ENCODE data around the gene SRXN1.

The SRXN1 gene

GRCh38 chr20:638579-638978, 14.4 kb downstream of the SRXN1 start:
- H3K27ac ChIP-seq = no peak overlapping the region
- no peak for TF ChIP-seq FOXP2 (optimal IDR thresholded peaks at IDR 0.05; ENCODE audit: control extremely low read depth, extremely low read length, insufficient read depth)
- TF ChIP-seq EZH2 (IDR thresholded peaks at IDR 0.05) = no peak
- no peak for TF ChIP-seq POLR2AphosphoS5 (IDR thresholded peaks at IDR 0.05; ENCODE audit: borderline replicate concordance, low read depth, low read length)

GRCh38 chr20:637559-637958, 15.4 kb downstream of the SRXN1 start:
- Histone ChIP-seq H3K4me3 (no peak overlapping the region), H3K36me3 (ENCODE audit: insufficient read depth, low read length) (no peaks in the 10 kb centered on the region), H3K9me3 (ENCODE audit: low read depth, low read length) (no peaks in the 10 kb centered on the region), H3K9ac (ENCODE audit: insufficient read length) (no peak overlapping the region), H3K27ac (no peak overlapping the region)
- no peak for DNase-seq (ENCODE audit: low read depth, low spot score)
- TF ChIP-seq EZH2 (IDR thresholded peaks at IDR 0.05) (no peak), FOXP2 (optimal IDR thresholded peaks at IDR 0.05; ENCODE audit: control extremely low read depth, extremely low read length, insufficient read depth) (no peak), POLR2AphosphoS5 (IDR thresholded peaks at IDR 0.05; ENCODE audit: borderline replicate concordance, low read depth, low read length) (no peak)

More at GRCh38 chr20:638579-638978, 14.4 kb downstream of the SRXN1 start:
- no peaks in the 10 kb centered on the region for H3K36me3 ChIP-seq (ENCODE audit: insufficient read depth, low read length)
- H3K9ac ChIP-seq (ENCODE audit: insufficient read length) = no peak overlapping the region
- DNase-seq (ENCODE audit: low read depth, low spot score) = no peak
- no peak overlapping the region for H3K4me3 ChIP-seq
- H3K9me3 ChIP-seq (ENCODE audit: low read depth, low read length) = no peaks in the 10 kb centered on the region

- H3K4me3 ChIP-seq = no peak overlapping the region
- no peak for DNase-seq (ENCODE audit: low read depth, low spot score)
- no peak for TF ChIP-seq POLR2AphosphoS5 (IDR thresholded peaks at IDR 0.05; ENCODE audit: borderline replicate concordance, low read depth, low read length)
- no peak for TF ChIP-seq EZH2 (IDR thresholded peaks at IDR 0.05)
- no peak for TF ChIP-seq FOXP2 (optimal IDR thresholded peaks at IDR 0.05; ENCODE audit: control extremely low read depth, extremely low read length, insufficient read depth)
- no peak overlapping the region for H3K9ac ChIP-seq (ENCODE audit: insufficient read length)
- no peak overlapping the region for H3K27ac ChIP-seq
- no peaks in the 10 kb centered on the region for H3K9me3 ChIP-seq (ENCODE audit: low read depth, low read length)
- no peaks in the 10 kb centered on the region for H3K36me3 ChIP-seq (ENCODE audit: insufficient read depth, low read length)
Measured at GRCh38 chr20:635893-636338, 17.1 kb downstream of the SRXN1 start.

GRCh38 chr20:635028-635892, 17.7 kb downstream of the SRXN1 start:
- TF ChIP-seq POLR2AphosphoS5 (IDR thresholded peaks at IDR 0.05; ENCODE audit: borderline replicate concordance, low read depth, low read length) (no peak), FOXP2 (optimal IDR thresholded peaks at IDR 0.05; ENCODE audit: control extremely low read depth, extremely low read length, insufficient read depth) (no peak), EZH2 (IDR thresholded peaks at IDR 0.05) (no peak)
- Histone ChIP-seq H3K36me3 (ENCODE audit: insufficient read depth, low read length) (no peaks in the 10 kb centered on the region), H3K9me3 (ENCODE audit: low read depth, low read length) (no peaks in the 10 kb centered on the region)

GRCh38 chr20:634148-634925, 18.7 kb downstream of the SRXN1 start:
- no peak overlapping the region for H3K9ac ChIP-seq (ENCODE audit: insufficient read length)
- no peak for TF ChIP-seq EZH2 (IDR thresholded peaks at IDR 0.05)
- TF ChIP-seq POLR2AphosphoS5 (IDR thresholded peaks at IDR 0.05; ENCODE audit: borderline replicate concordance, low read depth, low read length) = no peak
- no peak for TF ChIP-seq FOXP2 (optimal IDR thresholded peaks at IDR 0.05; ENCODE audit: control extremely low read depth, extremely low read length, insufficient read depth)
- DNase-seq (ENCODE audit: low read depth, low spot score) = no peak
- no peaks in the 10 kb centered on the region for H3K9me3 ChIP-seq (ENCODE audit: low read depth, low read length)
- no peaks in the 10 kb centered on the region for H3K36me3 ChIP-seq (ENCODE audit: insufficient read depth, low read length)
- no peak overlapping the region for H3K27ac ChIP-seq
- H3K4me3 ChIP-seq = no peak overlapping the region

More at GRCh38 chr20:635028-635892, 17.7 kb downstream of the SRXN1 start:
- H3K4me3 ChIP-seq = no peak overlapping the region
- DNase-seq (ENCODE audit: low read depth, low spot score) = no peak
- H3K9ac ChIP-seq (ENCODE audit: insufficient read length) = no peak overlapping the region
- H3K27ac ChIP-seq = no peak overlapping the region

GRCh38 chr20:631101-631500, 21.9 kb downstream of the SRXN1 start:
- Histone ChIP-seq H3K27ac (no peak overlapping the region), H3K9me3 (ENCODE audit: low read depth, low read length) (no peaks in the 10 kb centered on the region), H3K9ac (ENCODE audit: insufficient read length) (no peak overlapping the region), H3K4me3 (no peak overlapping the region), H3K36me3 (ENCODE audit: insufficient read depth, low read length) (no peaks in the 10 kb centered on the region)
- TF ChIP-seq EZH2 (IDR thresholded peaks at IDR 0.05) = no peak
- no peak for TF ChIP-seq FOXP2 (optimal IDR thresholded peaks at IDR 0.05; ENCODE audit: control extremely low read depth, extremely low read length, insufficient read depth)
- TF ChIP-seq POLR2AphosphoS5 (IDR thresholded peaks at IDR 0.05; ENCODE audit: borderline replicate concordance, low read depth, low read length) = no peak
- DNase-seq (ENCODE audit: low read depth, low spot score) = no peak

- Histone ChIP-seq H3K27ac (no peak overlapping the region), H3K36me3 (ENCODE audit: insufficient read depth, low read length) (no peaks in the 10 kb centered on the region), H3K4me3 (no peak overlapping the region), H3K9me3 (ENCODE audit: low read depth, low read length) (no peaks in the 10 kb centered on the region), H3K9ac (ENCODE audit: insufficient read length) (no peak overlapping the region)
- no peak for DNase-seq (ENCODE audit: low read depth, low spot score)
- TF ChIP-seq EZH2 (IDR thresholded peaks at IDR 0.05) (no peak), FOXP2 (optimal IDR thresholded peaks at IDR 0.05; ENCODE audit: control extremely low read depth, extremely low read length, insufficient read depth) (no peak), POLR2AphosphoS5 (IDR thresholded peaks at IDR 0.05; ENCODE audit: borderline replicate concordance, low read depth, low read length) (no peak)
Measured at GRCh38 chr20:626579-626978, 26.4 kb downstream of the SRXN1 start.

- TF ChIP-seq POLR2AphosphoS5 (IDR thresholded peaks at IDR 0.05; ENCODE audit: borderline replicate concordance, low read depth, low read length) (no peak), FOXP2 (optimal IDR thresholded peaks at IDR 0.05; ENCODE audit: control extremely low read depth, extremely low read length, insufficient read depth) (no peak), EZH2 (IDR thresholded peaks at IDR 0.05) (no peak)
- H3K9ac ChIP-seq (ENCODE audit: insufficient read length) = no peak overlapping the region
- no peaks in the 10 kb centered on the region for H3K9me3 ChIP-seq (ENCODE audit: low read depth, low read length)
- DNase-seq (ENCODE audit: low read depth, low spot score) = no peak
- no peak overlapping the region for H3K4me3 ChIP-seq
- H3K27ac ChIP-seq = no peak overlapping the region
- no peaks in the 10 kb centered on the region for H3K36me3 ChIP-seq (ENCODE audit: insufficient read depth, low read length)
Measured at GRCh38 chr20:625360-625932, 27.6 kb downstream of the SRXN1 start.
